Astrocyte (in vitro differentiated cells and primary cell): ENCODE measurements around the gene NTM.

Experiments used
- CTCF ChIP-seq: IDR thresholded peaks from 2 replicates; pipeline ENCODE4 v1.5.1; 2011; ENCODE audit warnings: low read depth, mild to moderate bottlenecking, inconsistent platforms, low read length, moderate library complexity; ENCODE audit not compliant: insufficient read depth
- EZH2 ChIP-seq: IDR thresholded peaks from 2 replicates; pipeline ENCODE4 v1.6.1; 2012; ENCODE audit warnings: mild to moderate bottlenecking, low read length, inconsistent platforms; ENCODE audit not compliant: insufficient read depth

GRCh38 chr11:131645237-131645636 is 274.8 kb downstream of the NTM start:
- no peak for TF ChIP-seq CTCF
- TF ChIP-seq EZH2 = no peak
